Activated naive CD8-positive, alpha-beta T cell treated with anti-CD3 and anti-CD28 coated beads, Interleukin-2, amount 50 U/mL, for 16 hours (primary cell): ENCODE data around the gene LMO1.

Source experiments
- DNase-seq: peaks from one replicate; pipeline ENCODE4 v3.0.0-alpha.2; 2020; ENCODE audit warnings: low read depth, low spot score

Gene LMO1

DNA sequence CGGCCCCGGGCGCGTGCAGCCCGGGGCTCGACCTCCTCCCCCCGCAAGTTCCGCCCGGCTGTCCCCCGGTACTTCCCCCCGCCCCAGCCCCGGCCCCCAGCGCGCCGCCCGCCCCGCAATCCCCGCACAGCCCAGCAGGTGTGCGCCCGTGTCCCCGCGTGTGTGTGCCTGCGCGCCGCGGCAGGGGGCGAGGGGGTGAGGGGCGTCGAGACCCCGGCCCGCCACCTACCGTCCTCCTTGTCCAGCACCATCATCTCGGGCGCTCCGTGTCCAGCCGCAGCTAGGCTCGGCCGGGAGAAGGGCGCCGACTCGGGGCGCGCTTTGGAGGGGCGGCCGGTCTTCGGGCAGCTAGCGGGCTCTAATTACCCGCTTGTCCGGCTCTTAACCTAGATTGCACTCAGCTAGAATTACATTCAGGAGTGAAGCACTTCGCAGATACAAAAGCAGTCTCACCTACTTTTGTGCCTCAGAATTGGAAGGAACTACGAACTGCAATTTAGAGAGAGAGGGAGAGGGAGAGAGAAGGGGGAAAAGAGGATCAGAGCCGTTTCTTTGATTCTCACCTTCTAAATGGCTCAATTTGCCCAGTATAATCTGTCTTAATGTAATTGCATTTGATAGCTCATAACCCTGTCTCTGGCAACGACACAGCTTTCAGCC, 439 bp downstream of the LMO1 start:
- DNase-seq = no peak

DNA sequence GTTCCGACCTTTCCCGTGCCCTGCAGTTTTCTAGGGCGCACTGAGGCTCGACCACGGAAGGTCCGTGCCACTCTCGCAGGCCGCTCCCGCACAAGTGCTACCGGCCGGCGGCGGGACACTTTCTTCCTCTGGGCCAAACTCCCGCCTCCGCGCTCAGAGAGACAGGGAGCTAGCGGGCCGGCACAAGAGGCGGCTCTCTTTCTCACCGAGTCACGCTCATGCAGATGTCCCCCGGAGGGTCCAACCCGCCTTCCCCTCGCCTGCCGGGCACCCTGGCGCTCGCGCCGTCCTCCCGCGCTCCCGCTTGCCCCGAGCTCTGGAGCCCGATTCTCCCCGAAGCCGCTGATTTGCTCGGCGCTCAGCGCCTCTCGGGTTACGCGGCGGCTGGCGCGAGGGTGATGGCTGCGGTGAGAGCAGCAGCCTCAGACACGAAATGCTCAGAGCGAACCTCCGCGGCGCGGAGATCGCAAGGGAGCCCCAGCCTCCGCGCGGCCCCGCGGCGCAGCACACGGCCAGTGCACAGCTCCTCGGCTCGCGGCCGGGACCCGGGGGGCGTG, 1.0 kb downstream of the LMO1 start:
- DNase-seq = no peak

DNA sequence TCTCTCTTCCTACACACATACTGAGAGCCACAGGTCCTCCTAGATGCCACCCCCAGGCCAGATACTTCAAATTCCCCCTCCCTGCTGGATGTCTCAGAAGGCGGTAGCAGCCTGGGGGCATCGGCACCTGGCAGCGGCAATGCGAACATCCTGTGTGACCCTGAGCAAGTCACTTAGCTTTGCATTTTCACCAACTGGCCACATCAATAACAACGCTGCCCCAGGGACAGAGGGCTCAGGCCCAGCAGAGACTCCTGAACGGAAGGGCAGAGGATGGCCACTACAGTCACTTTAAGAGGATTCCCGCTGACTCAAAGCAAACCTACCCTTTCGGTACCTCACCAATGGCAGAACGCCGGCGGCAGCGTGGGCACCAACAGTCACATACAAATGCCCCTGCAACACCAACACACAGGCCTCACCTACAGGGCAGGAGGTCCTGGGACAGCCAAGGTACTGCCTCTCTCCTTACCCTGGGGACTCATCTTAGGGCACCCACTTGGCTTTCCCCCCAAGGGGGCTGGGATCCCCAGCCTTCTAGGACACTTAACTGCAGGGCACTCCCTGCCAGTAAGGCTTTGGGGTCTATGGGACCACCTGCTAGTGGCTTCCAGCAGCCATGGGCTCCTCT, 1.6 kb downstream of the LMO1 start:
- DNase-seq = no peak

DNA sequence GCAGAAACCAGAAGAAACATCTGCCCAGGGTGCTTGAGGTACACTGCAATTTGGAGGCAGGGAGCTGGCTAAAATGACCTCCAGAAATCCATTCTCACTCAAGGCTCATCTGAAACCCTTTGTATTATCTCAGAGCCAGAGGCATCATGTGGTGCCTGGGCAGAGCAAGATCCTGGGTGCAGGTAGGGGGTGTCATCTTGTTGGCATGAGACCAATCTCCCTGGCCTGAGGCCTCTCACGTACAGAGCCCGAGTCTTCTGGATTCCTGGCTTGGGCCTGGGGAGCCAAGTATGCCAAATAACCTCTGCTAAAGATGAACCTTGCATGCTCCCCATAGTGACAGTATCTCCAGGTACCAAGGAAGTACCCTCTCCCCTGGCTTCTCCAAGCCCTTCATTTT, 2.4 kb downstream of the LMO1 start:
- no peak for DNase-seq

DNA sequence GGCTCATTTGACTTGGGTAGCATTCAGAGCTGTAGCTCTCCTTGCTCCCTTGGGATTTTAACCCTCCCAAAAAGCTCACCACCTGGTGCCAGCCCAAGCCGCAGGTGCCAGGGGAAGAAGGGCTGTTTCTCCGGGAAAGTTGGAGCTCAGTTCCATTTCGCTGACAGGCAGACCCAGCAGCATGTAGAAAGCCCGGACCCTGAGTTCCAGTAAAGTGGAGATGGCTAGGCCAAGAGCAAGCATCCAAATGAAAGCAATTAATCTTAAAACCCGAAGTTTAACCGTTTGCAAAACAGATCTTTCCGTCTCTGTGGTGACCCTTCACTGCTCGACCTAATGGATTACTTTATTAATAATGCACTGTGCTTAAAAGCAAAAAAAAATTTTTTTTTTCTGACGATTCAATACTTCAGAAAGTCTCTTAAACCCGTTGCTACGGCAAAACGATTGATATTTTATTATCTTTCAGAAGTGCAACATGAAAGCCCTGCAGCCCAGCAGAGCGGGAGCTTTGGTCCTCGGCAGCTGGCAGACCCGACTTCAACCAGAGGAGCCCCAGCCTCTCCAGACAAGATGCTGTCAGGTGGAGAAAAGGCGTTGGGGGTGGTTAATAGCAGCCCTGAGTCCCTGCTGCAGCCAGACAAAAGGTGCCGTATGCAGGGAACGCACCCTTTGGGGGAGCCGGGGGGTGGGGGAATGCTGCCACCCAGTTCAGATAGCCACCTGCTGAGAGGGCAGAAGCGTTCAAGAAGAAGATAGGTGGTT, 3.3 kb downstream of the LMO1 start:
- no peak for DNase-seq

DNA sequence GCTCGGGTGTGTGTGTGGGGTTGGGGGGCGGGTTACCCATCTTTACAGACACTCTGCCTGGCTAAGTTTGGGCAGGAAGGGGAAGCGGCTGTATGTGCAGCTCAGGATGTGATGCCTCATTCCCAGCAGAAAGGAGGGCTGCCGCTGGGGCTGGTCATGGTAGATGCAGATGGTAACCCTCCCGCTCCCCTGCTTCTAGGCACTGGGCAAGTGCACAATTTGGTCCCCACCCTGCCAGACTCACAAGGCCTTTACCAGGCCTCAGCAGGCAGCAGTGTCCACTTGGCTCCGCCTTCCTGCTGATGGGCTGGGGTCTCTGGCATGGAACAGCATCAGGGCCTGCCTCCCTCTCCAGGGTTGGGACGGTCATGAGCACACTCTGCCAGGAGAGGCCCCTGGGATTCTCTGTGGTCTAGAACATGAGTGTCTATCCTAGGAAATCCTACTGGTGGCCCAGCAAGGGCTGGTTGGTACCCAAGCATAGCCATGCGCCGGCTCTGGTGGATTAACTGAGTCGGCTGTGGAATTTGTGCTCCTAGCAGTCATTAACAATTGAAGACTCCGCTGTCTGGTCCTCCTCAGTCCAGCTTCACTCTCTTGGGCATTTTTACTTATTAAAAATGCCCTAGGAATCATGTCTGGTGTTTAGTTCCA, 4.2 kb downstream of the LMO1 start:
- no peak for DNase-seq

DNA sequence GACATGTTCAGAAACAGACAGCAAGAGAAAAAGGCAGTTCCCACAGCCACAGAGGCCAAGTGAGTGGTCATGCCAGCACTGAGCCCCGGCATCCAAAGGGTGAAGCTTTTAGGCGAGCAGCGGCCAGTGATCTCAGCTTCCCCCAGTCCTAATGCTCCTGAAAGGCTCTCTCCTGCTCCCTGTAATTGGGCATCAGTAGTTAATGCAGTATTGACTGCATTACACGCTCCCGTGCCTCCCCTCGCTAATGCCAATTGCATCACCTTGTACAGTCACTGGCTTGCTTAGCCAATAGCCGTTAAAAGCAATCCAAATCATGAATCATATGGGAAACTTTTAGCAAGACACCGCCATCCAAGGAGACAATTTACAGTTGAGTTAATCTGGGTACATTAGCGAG, 4.9 kb downstream of the LMO1 start:
- no peak for DNase-seq

DNA sequence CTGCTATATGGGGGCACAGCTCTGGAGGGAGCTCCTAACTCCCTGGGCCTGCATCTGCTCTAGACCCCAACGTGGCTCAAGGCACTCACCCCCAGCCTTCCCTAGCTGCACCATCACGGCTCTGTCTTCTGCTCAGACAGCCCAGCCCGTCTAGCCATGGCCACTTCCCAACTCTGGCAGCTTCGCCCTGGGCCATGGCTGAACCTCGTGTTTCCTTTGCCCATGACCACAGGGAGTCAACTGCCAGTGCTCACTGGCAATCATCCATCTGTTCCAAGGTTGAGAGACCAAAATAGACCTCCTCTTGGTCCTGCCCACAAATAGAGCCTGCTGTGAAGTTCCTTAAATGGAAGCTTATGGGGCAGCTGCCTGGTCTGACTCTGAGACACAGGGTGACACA, 5.4 kb downstream of the LMO1 start:
- no peak for DNase-seq

DNA sequence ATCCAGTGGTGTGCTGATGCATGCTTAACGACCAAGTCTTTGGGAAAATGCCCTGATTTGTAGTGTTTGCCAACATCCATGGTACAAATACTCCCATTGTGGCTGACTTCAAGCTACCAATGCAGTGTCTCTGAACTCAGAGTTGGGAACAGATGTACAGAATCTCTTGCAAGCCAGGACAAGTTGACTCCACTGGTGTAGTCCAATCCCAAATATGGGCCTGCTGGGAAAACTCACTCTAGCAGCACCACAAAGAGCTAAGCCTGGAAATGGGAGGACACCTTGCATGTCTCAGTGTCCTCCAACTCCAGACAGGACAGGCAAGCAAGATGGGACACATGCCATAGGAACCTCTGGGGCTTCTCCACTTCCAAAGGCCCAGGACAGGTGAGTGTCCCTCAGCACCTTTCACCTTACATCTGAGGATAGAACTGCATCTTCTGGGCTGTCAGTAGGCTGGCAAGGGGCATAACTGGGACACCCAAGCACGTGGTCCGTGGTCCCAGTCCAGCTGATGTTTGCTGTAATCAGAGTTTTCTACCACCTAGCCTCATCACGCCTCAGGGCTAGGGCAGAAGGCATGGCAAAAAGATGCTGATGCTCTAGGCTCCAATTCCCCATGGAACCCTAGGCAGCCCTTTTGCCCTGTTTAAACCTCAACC, 6.5 kb downstream of the LMO1 start:
- no peak for DNase-seq

DNA sequence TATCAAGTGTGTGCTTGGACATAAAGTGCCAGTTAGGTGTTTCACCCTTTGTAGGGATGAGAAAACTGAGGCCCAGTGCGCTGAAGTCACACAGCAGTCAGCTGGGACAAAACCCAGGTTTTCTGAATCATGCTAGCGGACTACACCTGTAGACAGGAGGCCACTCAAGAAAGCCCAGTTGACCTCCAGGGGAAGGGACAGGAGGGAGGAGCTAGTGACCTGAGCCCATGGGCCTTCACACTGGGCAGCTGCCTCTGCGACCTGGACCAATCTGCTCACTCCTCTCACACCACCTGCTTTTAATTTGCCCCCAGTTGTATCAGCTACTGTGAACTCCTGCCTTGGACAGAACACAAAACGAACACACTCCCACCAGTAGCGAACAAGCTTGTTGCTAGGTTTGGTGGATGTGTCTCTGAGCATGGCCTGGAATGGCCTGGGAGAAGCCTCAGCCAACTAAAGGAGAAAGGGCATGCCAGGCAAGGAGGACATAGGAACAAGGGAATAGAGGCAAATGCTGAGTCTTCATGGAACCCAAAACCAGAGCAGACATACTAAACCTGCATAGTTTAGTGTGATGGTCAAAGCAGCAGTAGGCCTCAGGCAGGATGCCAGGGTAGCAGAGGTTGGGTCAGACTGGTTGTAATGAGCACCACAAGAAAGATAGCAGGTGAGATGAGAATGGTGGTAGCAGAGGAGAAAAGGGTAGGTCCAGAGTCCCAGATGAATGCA, 7.2 kb downstream of the LMO1 start:
- DNase-seq = no peak

DNA sequence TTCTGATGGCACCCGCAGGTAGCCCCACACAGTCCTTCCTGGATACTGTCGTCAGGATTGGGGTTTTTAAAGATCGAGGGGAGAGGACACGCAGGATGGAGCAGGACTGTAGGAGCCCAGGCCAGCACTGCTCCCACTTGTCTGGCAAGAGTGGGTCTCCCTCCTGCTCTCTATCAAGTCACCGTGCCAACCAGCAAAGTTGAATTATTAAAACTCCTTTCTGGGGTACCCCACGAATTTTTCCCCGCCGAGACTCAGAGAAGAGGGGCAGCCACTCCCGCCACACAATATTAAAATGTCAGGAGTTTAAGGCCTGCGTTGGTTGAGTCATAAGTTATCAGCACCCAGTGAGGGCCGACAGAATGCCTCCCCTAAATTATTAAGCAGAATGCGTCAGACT, 10.1 kb downstream of the LMO1 start:
- DNase-seq = no peak

DNA sequence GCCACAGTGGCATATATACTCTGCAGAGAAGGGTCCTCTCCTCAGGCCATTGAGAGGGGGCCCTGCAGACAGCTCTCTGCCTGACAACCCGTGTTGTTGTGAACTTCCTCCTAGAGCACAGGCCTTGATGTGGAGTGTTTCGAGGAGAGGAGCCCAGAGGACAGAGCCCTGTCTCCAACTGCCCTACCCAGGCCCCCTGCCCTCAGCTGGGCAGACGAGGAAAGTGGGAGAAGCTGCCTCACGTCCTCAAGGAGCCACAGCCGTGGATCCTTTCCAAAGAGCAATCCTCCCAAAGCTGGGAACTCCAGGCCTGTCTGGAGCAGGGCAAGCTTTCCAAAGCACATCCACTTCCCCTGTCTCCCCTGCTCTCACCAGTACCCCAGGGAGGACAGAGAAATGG, 10.7 kb downstream of the LMO1 start:
- DNase-seq = no peak

DNA sequence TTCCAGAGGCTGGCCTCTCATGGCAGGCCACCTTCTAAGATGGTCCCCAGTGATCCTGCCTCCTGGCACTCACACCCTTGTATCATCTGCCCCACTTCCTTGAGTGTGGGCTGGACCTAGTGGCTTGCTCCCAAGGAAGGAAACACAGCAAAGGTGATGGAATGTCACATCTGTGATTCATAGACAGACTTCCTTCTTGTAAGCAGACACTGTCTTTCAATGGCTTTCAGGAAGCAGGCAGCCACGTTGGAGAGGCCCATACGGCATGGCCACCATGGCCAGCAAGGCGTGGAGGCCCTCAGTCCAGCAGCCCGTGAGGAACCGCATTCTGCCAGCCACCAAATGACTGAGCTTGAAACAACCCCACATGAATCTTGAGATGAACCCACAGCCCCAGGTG, 11.3 kb downstream of the LMO1 start:
- DNase-seq = no peak

DNA sequence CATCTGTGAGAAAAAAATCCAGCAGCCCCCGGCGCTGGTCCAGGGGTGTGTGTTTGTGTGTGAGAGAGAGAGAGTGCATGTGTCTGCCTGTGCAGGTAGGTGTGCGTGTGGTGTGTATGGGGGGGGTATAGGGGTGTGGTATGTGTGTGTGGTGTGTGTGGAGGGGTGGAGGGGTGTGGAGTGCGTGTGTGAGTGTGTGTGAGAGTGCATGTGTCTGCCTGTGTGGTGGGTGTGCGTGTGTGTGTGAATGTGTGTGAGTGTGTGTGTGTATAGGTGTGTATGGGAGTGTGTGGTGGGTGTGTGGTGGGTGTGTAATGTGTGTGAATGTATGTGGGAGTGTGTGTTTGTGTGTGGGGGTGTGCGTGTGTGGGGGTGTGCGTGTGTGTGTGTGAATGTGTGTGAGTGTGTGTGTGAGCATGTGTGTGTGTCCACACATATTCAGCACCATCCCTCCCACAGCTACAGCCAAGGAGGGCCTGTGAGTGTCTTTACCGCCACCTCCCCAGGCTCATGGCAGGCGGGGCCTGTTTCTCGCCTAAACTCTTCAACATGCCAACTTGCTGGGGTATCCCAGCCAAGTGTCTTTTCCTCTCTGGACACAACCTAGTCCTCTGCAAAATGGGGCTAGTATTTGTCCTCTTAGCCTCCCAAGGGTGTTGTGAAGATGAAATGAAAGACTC, 11.9 kb downstream of the LMO1 start:
- no peak for DNase-seq

DNA sequence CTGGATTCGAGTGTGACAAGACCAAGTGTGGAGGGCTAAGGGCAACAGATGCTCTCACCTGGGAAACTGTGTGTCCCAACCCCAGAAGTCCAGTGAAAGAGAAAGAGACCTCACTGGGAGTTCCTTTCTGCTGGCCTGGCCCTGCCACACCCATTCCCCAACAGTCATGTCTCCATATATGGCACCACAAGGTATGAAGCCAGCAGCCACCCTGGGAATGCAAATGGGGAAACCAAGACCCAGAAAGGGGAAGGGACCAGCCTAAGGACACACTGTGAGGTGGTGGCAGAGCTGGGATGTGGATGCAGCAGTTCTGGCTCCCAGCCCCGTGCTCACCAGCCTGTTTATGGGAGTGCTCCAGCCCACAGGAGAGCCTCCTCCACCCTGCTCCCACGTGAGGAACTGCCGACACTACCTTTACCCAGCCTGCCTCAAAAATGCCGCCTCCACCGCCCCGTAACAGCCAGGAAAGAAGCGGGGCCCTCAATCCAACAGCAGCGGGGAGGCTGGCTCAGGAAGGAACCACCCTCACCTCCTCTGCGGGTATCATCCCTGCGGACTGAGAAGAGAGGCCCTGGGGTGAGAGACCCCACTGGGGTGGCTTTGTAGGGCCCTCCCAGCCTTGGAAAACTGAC, 12.6 kb downstream of the LMO1 start:
- DNase-seq = no peak

DNA sequence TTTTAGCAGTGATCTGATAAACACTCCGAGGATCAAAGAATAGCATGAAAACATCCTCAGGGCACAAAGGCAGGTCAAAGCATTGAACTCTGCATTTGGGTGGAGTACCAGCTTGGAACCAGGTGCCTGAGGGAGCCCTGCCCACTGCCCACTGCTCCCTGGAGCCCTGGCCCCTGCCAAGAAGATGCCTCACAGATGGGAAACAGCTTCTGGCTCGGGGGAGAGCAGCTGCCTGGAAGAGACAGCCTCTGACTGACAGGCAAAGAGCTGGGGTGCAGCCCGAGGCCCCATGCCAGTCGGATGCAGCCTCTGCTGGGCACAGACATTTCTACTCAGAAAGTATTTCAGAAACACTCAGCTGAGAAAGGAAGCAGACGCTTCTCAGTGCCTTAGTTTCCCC, 13.2 kb downstream of the LMO1 start:
- no peak for DNase-seq

DNA sequence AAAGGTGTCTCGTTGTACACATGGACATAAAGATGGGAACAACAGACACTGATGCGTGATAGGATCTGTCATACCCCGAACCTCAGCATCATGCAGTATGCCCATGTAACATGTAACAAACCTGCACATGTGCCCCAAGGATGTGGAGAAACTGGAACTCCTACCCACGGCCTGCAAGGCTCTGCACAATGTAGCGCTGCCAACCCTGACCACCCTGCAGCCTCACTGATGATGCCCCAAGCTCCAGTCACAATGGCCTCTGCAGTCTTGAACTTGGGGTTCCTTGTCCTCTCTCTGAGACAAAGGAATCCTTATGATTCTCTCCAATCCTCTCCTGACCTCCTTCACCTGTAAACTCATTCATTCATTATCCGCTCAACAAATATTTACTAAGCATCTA, 14.2 kb downstream of the LMO1 start:
- DNase-seq = no peak

DNA sequence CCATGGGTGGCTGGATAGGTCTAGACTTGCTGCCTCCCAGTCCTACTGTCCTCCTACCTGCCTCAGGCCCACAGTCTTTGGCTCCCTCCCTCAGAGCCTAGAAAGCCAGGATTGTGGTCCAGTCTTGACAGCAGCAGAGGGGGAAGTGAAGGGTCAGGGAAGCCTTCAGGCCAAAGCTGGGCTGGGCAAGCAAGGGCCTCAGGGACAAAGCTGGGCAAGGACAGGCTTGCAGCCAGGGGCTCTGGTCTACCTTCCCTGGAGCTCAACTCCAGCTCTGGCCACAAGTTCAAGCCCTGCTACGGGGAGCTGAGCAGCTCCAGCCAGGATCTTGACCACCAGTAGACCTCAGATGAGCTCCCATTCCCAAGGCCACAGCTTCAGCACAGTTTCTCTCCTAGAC, 14.9 kb downstream of the LMO1 start:
- no peak for DNase-seq

DNA sequence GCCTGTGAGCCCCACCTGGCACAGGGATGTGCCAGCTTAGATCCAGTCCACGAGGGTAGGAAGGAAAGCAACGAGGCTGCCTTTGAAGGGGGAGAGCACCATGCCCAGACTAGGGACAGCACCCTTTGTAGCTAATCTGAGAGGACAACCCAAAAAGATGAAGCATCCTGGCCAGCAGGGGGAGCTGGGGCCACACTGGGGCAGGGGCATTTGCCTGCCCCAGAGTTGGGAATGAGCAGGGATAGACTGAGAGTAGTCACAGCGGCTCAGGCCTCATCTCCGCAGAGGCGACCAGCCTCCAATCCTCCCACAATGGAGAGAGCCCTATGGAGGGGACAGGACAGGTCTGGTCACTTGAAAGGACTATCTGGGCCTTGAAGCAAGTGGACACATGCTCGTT, 16.4 kb downstream of the LMO1 start:
- DNase-seq = no peak

DNA sequence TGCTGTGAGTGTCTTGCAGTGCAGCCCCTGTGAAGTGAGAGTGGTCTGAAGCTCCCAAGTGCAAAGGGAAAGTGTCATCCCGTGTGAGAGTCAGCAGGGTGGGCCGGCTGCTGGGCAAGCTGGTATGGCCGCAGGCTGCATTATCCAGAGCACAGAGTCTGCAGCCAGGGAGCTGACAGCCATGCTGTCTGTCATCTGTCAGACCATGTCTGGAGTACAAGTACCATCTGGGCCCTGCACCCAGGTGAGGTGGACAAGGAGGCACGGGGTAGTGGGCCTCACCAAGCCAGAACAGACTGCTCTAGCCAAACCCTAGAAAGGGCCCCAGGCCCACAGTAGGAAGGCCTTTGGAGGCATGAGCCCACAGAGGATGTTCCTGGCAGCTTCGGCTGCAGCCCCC, 20.2 kb downstream of the LMO1 start:
- DNase-seq = no peak
